GM23338 (cell line): Measurements from ENCODE around the gene APOBEC4. TPM values are rescaled to one million over a fixed set of nuclear protein-coding genes. Genes with fewer than 3 reads are reported as not detected.

Source experiments
- ATAC-seq: fragments of 200-7000 bp; cut with Tn5 transposase; 3 replicates; pipeline ENCODE4 v1.9.1; 2020
- DNase-seq: peaks from one replicate; pipeline ENCODE4 v3.0.0-alpha.2; 2015; ENCODE audit warnings: low spot score
- H2AFZ ChIP-seq: fragments of 200-600 bp; sonication (generic); 2 replicates; pipeline ENCODE4 v1.8.0; 2016; ENCODE audit warnings: antibody characterized with exemption, mild to moderate bottlenecking, moderate library complexity
- H3F3A ChIP-seq: fragments of 200-600 bp; sonication (generic); replicated peaks from 2 replicates; pipeline ENCODE4 v1.8.0; 2017; ENCODE audit warnings: antibody characterized with exemption, mixed run types, low read depth
- H3K27ac ChIP-seq: fragments of 200-600 bp; sonication (generic); 2 replicates; pipeline ENCODE4 v1.6.1; 2016; ENCODE audit warnings: low read depth
- H3K27me3 ChIP-seq: fragments of 200-600 bp; sonication (generic); 2 replicates; pipeline ENCODE4 v1.8.0; 2016; ENCODE audit warnings: mild to moderate bottlenecking, mixed run types, moderate library complexity; ENCODE audit not compliant: insufficient read depth
- H3K36me3 ChIP-seq: fragments of 200-600 bp; sonication (generic); 2 replicates; pipeline ENCODE4 v1.8.0; 2016; ENCODE audit warnings: mild to moderate bottlenecking; ENCODE audit not compliant: insufficient read depth
- H3K4me1 ChIP-seq: fragments of 200-600 bp; sonication (generic); 2 replicates; pipeline ENCODE4 v1.8.0; 2016; ENCODE audit warnings: mild to moderate bottlenecking, moderate library complexity; ENCODE audit not compliant: insufficient read depth
- H3K4me2 ChIP-seq: fragments of 200-600 bp; sonication (generic); 2 replicates; pipeline ENCODE4 v1.7.1; 2017; ENCODE audit warnings: mixed run types
- H3K4me3 ChIP-seq: fragments of 200-600 bp; sonication (generic); 2 replicates; pipeline ENCODE4 v1.6.1; 2016; ENCODE audit warnings: mixed run types
- H3K79me2 ChIP-seq: fragments of 200-600 bp; sonication (generic); replicated peaks from 2 replicates; pipeline ENCODE4 v1.8.0; 2017; ENCODE audit warnings: mild to moderate bottlenecking; ENCODE audit not compliant: insufficient read depth
- H3K9me2 ChIP-seq: fragments of 200-600 bp; sonication (generic); 2 replicates; pipeline ENCODE4 v1.8.0; 2017; ENCODE audit not compliant: insufficient read depth
- H4K20me1 ChIP-seq: fragments of 200-600 bp; sonication (generic); replicated peaks from 2 replicates; pipeline ENCODE4 v1.8.0; 2017; ENCODE audit warnings: mild to moderate bottlenecking; ENCODE audit not compliant: insufficient read depth
- H3K27ac Mint-ChIP-seq: 2 replicates; pipeline ENCODE4 v1.8.0; 2020; ENCODE audit warnings: inconsistent platforms, mild to moderate bottlenecking, moderate library complexity, mixed read lengths
- H3K27me3 Mint-ChIP-seq: 3 replicates; pipeline ENCODE4 v1.8.0; 2022; ENCODE audit warnings: low read depth, mild to moderate bottlenecking, moderate library complexity, mixed read lengths, inconsistent platforms; ENCODE audit not compliant: insufficient read depth, poor library complexity
- H3K36me3 Mint-ChIP-seq: 3 replicates; pipeline ENCODE4 v1.8.0; 2021; ENCODE audit warnings: low read depth, mild to moderate bottlenecking, inconsistent platforms, moderate library complexity, mixed read lengths
- H3K4me1 Mint-ChIP-seq: 3 replicates; pipeline ENCODE4 v1.8.0; 2020; ENCODE audit warnings: mild to moderate bottlenecking, inconsistent platforms, mixed read lengths
- H3K4me3 Mint-ChIP-seq: 3 replicates; pipeline ENCODE4 v1.8.0; 2021; ENCODE audit warnings: moderate library complexity, mild to moderate bottlenecking, inconsistent platforms, mixed read lengths
- H3K9me3 Mint-ChIP-seq: 3 replicates; pipeline ENCODE4 v1.8.0; 2020; ENCODE audit warnings: moderate library complexity, mild to moderate bottlenecking, inconsistent platforms, mixed read lengths
- CREB1 ChIP-seq: fragments of 250-450 bp; sonication (Bioruptor Pico); IDR thresholded peaks from 2 replicates; pipeline ENCODE4 v1.5.0; 2020; ENCODE audit warnings: low read depth, mild to moderate bottlenecking, moderate library complexity
- EZH2 ChIP-seq: fragments of 200-600 bp; sonication (generic); IDR thresholded peaks from one replicate; pipeline ENCODE4 v1.8.0; 2017; ENCODE audit warnings: antibody characterized with exemption, mild to moderate bottlenecking, low read depth; ENCODE audit not compliant: unreplicated experiment
- EZH2phosphoT487 ChIP-seq: fragments of 200-600 bp; sonication (generic); IDR thresholded peaks from one replicate; pipeline ENCODE4 v1.8.1; 2018; ENCODE audit warnings: antibody characterized with exemption; ENCODE audit not compliant: unreplicated experiment
- JUNB ChIP-seq: IDR thresholded peaks from one replicate; pipeline ENCODE4 v1.6.1; 2016; ENCODE audit warnings: antibody characterized with exemption; ENCODE audit not compliant: unreplicated experiment
- NANOG ChIP-seq: IDR thresholded peaks from 2 replicates; pipeline ENCODE4 v1.6.1; 2016; ENCODE audit warnings: antibody characterized with exemption, borderline replicate concordance
- POLR2AphosphoS5 ChIP-seq: IDR thresholded peaks from 2 replicates; pipeline ENCODE4 v1.6.1; 2016; ENCODE audit warnings: antibody characterized with exemption, low read depth
- STAT1 ChIP-seq: IDR thresholded peaks from one replicate; pipeline ENCODE4 v1.6.1; 2016; ENCODE audit warnings: antibody characterized with exemption; ENCODE audit not compliant: unreplicated experiment
- ZNF114 ChIP-seq: fragments of 250-450 bp; sonication (Bioruptor Pico); IDR thresholded peaks from 2 replicates; pipeline ENCODE4 v1.5.0; 2020; ENCODE audit warnings: mild to moderate bottlenecking, moderate library complexity
- ZNF331 ChIP-seq: fragments of 250-450 bp; sonication (Bioruptor Pico); IDR thresholded peaks from 2 replicates; pipeline ENCODE4 v1.5.0; 2020; ENCODE audit warnings: low read depth, mild to moderate bottlenecking, moderate library complexity
- polyA plus RNA-seq: library from polyadenylated mRNA; unstranded; fragments of >200 nt; fragmentation: Nextera tagmentation; extraction: Ambion mirVana; gene quantifications from 2 replicates; pipeline ENCODE4 v1.2.1, GENCODE V29; 2016
- total RNA-seq: library from RNA; depleted of rRNA; stranded (reverse); fragments of >200 nt; shearing (Covaris generic); gene quantifications from 2 replicates; pipeline ENCODE4 v1.2.3, GENCODE V29; 2014
- TF ChIP-seq, protein P1 (sequence below): IDR thresholded peaks from 2 replicates; pipeline ENCODE4 v1.6.1; 2016; ENCODE audit warnings: antibody characterized with exemption
- TF ChIP-seq, protein P2 (sequence below): fragments of 250-450 bp; sonication (Bioruptor Pico); IDR thresholded peaks from 2 replicates; pipeline ENCODE4 v1.5.0; 2020; ENCODE audit warnings: mild to moderate bottlenecking, moderate library complexity
- TF ChIP-seq, protein P3 (sequence below): IDR thresholded peaks from one replicate; pipeline ENCODE4 v1.6.1; 2018; ENCODE audit warnings: antibody characterized with exemption; ENCODE audit not compliant: unreplicated experiment
- TF ChIP-seq, protein P4 (sequence below), 2 experiments: fragments of 200-600 bp in 1 of 2; sonication (generic) in 1 of 2; conservative IDR thresholded peaks; 2 replicates each; pipeline versions ENCODE4 v1.5.1 to v1.6.1; 2016 to 2017; ENCODE audit warnings: antibody characterized with exemption in 2 of 2, low read depth in 2 of 2, mild to moderate bottlenecking in 2 of 2, moderate library complexity in 1 of 2

APOBEC4 gene
- total and polyA plus RNA-seq, 2 experiments from 2014 or later = 0.10 TPM; not detected in 1

DNA sequence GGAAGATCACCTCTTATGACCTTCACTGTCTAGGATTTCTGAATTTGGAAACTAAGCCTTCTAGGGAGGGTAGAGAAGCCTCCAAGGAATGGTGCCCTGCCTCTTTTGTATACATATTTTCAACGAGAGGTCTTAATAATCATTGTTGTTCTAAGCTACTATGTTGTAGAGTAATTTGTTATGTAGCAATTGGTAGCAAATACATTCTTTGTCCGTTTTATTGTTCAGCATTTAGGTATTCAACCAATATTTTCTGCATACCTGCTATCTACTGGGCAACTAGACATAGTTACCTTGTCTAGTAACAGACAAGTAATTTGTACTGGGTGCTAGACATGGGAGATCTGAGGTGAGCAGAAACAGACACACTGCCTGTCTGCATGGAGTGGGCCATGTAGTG, 42.1 kb downstream of the APOBEC4 start:
- H3K36me3 Mint-ChIP-seq = peaks cover 3% of the 10 kb centered on the region; the same call in 1 of the 3 replicates
- H3K27ac Mint-ChIP-seq = no peak overlapping the region
- H3K9me3 Mint-ChIP-seq = peaks cover 8% of the 10 kb centered on the region; the same call in 2 of the 3 replicates
- H3K4me3 ChIP-seq = no peak overlapping the region
- DNase-seq (no peak), ATAC-seq (no peak)
- H3K4me1 ChIP-seq = no peaks in the 10 kb centered on the region
- no peaks in the 10 kb centered on the region for H4K20me1 ChIP-seq
- H3K4me1 Mint-ChIP-seq = peaks cover 4% of the 10 kb centered on the region
- no peaks in the 10 kb centered on the region for H3K27me3 ChIP-seq
- H3K27me3 Mint-ChIP-seq = peaks cover 7% of the 10 kb centered on the region
- no peaks in the 10 kb centered on the region for H3K9me2 ChIP-seq
- no peaks in the 10 kb centered on the region for H3F3A ChIP-seq
- TF ChIP-seq JUNB (no peak), ZNF331 (CRISPR knock-in tag) (no peak), EZH2 (no peak), POLR2AphosphoS5 (no peak), NANOG (no peak), ZNF114 (CRISPR knock-in tag) (no peak), STAT1 (no peak), CREB1 (no peak), EZH2phosphoT487 (no peak)
- TF ChIP-seq, protein P1, sequence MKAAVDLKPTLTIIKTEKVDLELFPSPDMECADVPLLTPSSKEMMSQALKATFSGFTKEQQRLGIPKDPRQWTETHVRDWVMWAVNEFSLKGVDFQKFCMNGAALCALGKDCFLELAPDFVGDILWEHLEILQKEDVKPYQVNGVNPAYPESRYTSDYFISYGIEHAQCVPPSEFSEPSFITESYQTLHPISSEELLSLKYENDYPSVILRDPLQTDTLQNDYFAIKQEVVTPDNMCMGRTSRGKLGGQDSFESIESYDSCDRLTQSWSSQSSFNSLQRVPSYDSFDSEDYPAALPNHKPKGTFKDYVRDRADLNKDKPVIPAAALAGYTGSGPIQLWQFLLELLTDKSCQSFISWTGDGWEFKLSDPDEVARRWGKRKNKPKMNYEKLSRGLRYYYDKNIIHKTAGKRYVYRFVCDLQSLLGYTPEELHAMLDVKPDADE = no peak
- TF ChIP-seq, protein P2, sequence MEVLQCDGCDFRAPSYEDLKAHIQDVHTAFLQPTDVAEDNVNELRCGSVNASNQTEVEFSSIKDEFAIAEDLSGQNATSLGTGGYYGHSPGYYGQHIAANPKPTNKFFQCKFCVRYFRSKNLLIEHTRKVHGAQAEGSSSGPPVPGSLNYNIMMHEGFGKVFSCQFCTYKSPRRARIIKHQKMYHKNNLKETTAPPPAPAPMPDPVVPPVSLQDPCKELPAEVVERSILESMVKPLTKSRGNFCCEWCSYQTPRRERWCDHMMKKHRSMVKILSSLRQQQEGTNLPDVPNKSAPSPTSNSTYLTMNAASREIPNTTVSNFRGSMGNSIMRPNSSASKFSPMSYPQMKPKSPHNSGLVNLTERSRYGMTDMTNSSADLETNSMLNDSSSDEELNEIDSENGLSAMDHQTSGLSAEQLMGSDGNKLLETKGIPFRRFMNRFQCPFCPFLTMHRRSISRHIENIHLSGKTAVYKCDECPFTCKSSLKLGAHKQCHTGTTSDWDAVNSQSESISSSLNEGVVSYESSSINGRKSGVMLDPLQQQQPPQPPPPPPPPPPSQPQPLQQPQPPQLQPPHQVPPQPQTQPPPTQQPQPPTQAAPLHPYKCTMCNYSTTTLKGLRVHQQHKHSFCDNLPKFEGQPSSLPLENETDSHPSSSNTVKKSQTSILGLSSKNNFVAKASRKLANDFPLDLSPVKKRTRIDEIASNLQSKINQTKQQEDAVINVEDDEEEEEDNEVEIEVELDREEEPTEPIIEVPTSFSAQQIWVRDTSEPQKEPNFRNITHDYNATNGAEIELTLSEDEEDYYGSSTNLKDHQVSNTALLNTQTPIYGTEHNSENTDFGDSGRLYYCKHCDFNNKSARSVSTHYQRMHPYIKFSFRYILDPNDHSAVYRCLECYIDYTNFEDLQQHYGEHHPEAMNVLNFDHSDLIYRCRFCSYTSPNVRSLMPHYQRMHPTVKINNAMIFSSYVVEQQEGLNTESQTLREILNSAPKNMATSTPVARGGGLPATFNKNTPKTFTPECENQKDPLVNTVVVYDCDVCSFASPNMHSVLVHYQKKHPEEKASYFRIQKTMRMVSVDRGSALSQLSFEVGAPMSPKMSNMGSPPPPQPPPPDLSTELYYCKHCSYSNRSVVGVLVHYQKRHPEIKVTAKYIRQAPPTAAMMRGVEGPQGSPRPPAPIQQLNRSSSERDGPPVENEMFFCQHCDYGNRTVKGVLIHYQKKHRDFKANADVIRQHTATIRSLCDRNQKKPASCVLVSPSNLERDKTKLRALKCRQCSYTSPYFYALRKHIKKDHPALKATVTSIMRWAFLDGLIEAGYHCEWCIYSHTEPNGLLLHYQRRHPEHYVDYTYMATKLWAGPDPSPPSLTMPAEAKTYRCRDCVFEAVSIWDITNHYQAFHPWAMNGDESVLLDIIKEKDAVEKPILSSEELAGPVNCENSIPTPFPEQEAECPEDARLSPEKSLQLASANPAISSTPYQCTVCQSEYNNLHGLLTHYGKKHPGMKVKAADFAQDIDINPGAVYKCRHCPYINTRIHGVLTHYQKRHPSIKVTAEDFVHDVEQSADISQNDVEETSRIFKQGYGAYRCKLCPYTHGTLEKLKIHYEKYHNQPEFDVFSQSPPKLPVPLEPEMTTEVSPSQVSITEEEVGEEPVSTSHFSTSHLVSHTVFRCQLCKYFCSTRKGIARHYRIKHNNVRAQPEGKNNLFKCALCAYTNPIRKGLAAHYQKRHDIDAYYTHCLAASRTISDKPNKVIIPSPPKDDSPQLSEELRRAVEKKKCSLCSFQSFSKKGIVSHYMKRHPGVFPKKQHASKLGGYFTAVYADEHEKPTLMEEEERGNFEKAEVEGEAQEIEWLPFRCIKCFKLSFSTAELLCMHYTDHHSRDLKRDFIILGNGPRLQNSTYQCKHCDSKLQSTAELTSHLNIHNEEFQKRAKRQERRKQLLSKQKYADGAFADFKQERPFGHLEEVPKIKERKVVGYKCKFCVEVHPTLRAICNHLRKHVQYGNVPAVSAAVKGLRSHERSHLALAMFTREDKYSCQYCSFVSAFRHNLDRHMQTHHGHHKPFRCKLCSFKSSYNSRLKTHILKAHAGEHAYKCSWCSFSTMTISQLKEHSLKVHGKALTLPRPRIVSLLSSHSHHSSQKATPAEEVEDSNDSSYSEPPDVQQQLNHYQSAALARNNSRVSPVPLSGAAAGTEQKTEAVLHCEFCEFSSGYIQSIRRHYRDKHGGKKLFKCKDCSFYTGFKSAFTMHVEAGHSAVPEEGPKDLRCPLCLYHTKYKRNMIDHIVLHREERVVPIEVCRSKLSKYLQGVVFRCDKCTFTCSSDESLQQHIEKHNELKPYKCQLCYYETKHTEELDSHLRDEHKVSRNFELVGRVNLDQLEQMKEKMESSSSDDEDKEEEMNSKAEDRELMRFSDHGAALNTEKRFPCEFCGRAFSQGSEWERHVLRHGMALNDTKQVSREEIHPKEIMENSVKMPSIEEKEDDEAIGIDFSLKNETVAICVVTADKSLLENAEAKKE = no peak
- TF ChIP-seq, protein P3, sequence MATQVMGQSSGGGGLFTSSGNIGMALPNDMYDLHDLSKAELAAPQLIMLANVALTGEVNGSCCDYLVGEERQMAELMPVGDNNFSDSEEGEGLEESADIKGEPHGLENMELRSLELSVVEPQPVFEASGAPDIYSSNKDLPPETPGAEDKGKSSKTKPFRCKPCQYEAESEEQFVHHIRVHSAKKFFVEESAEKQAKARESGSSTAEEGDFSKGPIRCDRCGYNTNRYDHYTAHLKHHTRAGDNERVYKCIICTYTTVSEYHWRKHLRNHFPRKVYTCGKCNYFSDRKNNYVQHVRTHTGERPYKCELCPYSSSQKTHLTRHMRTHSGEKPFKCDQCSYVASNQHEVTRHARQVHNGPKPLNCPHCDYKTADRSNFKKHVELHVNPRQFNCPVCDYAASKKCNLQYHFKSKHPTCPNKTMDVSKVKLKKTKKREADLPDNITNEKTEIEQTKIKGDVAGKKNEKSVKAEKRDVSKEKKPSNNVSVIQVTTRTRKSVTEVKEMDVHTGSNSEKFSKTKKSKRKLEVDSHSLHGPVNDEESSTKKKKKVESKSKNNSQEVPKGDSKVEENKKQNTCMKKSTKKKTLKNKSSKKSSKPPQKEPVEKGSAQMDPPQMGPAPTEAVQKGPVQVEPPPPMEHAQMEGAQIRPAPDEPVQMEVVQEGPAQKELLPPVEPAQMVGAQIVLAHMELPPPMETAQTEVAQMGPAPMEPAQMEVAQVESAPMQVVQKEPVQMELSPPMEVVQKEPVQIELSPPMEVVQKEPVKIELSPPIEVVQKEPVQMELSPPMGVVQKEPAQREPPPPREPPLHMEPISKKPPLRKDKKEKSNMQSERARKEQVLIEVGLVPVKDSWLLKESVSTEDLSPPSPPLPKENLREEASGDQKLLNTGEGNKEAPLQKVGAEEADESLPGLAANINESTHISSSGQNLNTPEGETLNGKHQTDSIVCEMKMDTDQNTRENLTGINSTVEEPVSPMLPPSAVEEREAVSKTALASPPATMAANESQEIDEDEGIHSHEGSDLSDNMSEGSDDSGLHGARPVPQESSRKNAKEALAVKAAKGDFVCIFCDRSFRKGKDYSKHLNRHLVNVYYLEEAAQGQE = no peak
- TF ChIP-seq, protein P4, sequence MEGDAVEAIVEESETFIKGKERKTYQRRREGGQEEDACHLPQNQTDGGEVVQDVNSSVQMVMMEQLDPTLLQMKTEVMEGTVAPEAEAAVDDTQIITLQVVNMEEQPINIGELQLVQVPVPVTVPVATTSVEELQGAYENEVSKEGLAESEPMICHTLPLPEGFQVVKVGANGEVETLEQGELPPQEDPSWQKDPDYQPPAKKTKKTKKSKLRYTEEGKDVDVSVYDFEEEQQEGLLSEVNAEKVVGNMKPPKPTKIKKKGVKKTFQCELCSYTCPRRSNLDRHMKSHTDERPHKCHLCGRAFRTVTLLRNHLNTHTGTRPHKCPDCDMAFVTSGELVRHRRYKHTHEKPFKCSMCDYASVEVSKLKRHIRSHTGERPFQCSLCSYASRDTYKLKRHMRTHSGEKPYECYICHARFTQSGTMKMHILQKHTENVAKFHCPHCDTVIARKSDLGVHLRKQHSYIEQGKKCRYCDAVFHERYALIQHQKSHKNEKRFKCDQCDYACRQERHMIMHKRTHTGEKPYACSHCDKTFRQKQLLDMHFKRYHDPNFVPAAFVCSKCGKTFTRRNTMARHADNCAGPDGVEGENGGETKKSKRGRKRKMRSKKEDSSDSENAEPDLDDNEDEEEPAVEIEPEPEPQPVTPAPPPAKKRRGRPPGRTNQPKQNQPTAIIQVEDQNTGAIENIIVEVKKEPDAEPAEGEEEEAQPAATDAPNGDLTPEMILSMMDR (conservative IDR thresholded peaks at IDR 0.05; ENCODE audit: low read depth in 2 of 2) = no peak
- H2AFZ ChIP-seq = no peak overlapping the region
- no peak overlapping the region for H3K27ac ChIP-seq
- no peak overlapping the region for H3K4me2 ChIP-seq
- H3K4me3 Mint-ChIP-seq = no peak overlapping the region
- no peaks in the 10 kb centered on the region for H3K36me3 ChIP-seq
- H3K79me2 ChIP-seq = no peaks in the 10 kb centered on the region
